WTC11 (cell line): ENCODE results near the gene RACGAP1.

Source experiments
- CBFB ChIP-seq: sonication (generic); formaldehyde crosslinking; IDR thresholded peaks from 2 replicates; pipeline ENCODE4 v1.8.1; 2022; ENCODE audit warnings: mild to moderate bottlenecking, low read depth, missing genetic modification reagents
- CTCF ChIP-seq: fragments of 200-600 bp; IDR thresholded peaks from 2 replicates; pipeline ENCODE4 v1.8.0; 2022; ENCODE audit warnings: antibody characterized with exemption
- MAX ChIP-seq: sonication (generic); formaldehyde crosslinking; IDR thresholded peaks from 2 replicates; pipeline ENCODE4 v1.8.0; 2022; ENCODE audit warnings: mild to moderate bottlenecking, missing genetic modification reagents
- MLX ChIP-seq: sonication (generic); formaldehyde crosslinking; IDR thresholded peaks from 2 replicates; pipeline ENCODE4 v1.8.1; 2023; ENCODE audit warnings: mild to moderate bottlenecking, missing genetic modification reagents, moderate library complexity

- no peak for TF ChIP-seq CBFB (CRISPR knock-in tag)
- TF ChIP-seq CTCF = no peak
- no peak for TF ChIP-seq MAX (CRISPR knock-in tag)
- no peak for TF ChIP-seq MLX (CRISPR knock-in tag)
These were observed 81.2 kb downstream of the RACGAP1 start for GRCh38 chr12:49944046-49944445.
